ENCODE data around the gene OR2K2.
"Not testable (repeated sequence)": the region's sequence is repeated elsewhere in the genome, so short reads cannot be mapped to it uniquely, and the experiment has no call there.

DNA sequence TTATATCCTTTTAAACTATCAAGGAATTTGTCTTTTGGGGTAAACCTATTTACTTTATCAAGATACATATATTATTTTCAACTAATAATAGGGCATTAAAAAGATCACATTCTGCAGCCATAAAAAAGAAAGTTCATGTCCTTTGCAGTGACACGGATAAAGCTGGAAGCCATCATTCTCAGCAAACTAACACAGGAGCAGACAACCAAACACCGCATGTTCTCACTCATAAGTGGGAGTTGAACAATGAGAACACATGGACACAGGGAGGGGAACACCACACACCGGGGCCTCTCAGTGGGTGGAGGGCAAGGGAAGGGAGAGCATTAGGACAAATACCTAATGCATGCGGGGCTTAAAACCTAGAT is 30.4 kb downstream of the OR2K2 start:
- not testable (repeated sequence) for TF ChIP-seq EZH2phosphoT487, EZH2 (IDR thresholded peaks at IDR 0.05)

All from neural progenitor cell (in vitro differentiated cells).